B cell (primary cell): ENCODE measurements around the gene TRAF4.

Experiments
- EZH2 ChIP-seq: IDR thresholded peaks from 2 replicates; pipeline ENCODE4 v1.6.1; 2012; ENCODE audit warnings: borderline replicate concordance, low read depth, mild to moderate bottlenecking, moderate library complexity, low read length; ENCODE audit not compliant: insufficient read depth, poor library complexity, severe bottlenecking
- TF ChIP-seq, protein P1 (sequence below): fragments of 200-600 bp; IDR thresholded peaks from one replicate; pipeline ENCODE4 v1.8.0; 2022; ENCODE audit warnings: antibody characterized with exemption, mild to moderate bottlenecking

DNA sequence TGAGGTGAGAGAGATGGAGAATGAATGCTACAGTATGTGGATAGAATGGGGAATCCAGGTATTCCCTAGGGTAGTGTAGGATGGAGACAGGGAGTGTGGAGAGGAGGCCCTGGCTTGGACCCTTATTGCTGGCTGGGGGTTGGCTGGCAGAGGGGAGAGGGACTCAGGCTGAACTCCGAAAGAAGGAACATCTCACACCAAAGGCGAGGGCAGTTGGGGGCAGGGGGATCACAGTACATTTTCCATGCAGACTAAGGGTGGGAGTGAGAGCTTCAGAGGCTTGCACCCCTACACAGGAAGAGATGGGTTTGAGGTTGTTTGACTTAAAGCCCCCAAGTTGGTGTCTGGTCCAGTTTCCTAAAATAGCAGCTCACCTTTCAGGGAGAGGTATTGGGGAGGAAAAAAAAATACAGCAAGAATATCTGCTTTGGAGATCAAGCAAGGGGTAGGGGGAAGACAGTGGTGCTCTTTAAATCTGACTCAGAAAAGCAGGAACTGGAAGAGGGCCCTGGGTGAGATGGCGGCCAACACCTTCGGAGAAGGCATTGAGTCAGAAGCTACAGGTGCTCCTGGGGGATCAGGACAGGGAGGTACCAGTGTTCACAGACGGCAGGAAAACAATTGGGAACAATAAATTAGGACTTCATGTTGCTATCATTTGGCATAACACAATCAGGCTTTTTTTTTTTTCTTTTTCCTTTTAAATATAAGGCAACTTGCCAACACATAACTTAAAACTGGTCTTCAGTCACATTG is 12.4 kb downstream of the TRAF4 start:
- TF ChIP-seq, protein P1, sequence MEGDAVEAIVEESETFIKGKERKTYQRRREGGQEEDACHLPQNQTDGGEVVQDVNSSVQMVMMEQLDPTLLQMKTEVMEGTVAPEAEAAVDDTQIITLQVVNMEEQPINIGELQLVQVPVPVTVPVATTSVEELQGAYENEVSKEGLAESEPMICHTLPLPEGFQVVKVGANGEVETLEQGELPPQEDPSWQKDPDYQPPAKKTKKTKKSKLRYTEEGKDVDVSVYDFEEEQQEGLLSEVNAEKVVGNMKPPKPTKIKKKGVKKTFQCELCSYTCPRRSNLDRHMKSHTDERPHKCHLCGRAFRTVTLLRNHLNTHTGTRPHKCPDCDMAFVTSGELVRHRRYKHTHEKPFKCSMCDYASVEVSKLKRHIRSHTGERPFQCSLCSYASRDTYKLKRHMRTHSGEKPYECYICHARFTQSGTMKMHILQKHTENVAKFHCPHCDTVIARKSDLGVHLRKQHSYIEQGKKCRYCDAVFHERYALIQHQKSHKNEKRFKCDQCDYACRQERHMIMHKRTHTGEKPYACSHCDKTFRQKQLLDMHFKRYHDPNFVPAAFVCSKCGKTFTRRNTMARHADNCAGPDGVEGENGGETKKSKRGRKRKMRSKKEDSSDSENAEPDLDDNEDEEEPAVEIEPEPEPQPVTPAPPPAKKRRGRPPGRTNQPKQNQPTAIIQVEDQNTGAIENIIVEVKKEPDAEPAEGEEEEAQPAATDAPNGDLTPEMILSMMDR = no peak
- TF ChIP-seq EZH2 = no peak
